Fibroblast of mammary gland (primary cell): ENCODE data around the gene ATXN1.
"Not testable (repeated sequence)": the region's sequence is repeated elsewhere in the genome, so short reads cannot be mapped to it uniquely, and the experiment has no call there.

Experiments
- DNase-seq: peaks from one replicate; pipeline ENCODE4 v3.0.0-alpha.2; 2010; ENCODE audit warnings: low read depth
- H3K4me3 ChIP-seq: 2 replicates; pipeline ENCODE4 v1.5.1; 2011; ENCODE audit warnings: low read depth, mild to moderate bottlenecking, low read length, moderate library complexity; ENCODE audit not compliant: control insufficient read depth
- CTCF ChIP-seq: conservative IDR thresholded peaks from 2 replicates; pipeline ENCODE4 v1.5.1; 2011; ENCODE audit warnings: low read depth, low read length, inconsistent platforms; ENCODE audit not compliant: control insufficient read depth, insufficient read depth

Gene ATXN1

GRCh38 chr6:16396497-16397319 is 364.6 kb downstream of the ATXN1 start:
- TF ChIP-seq CTCF, result no peak
- DNase-seq, result no peak
- H3K4me3 ChIP-seq, result no peak overlapping the region

GRCh38 chr6:16394632-16395031 is 366.6 kb downstream of the ATXN1 start:
- DNase-seq, result no peak
- no peak overlapping the region for H3K4me3 ChIP-seq
- no peak for TF ChIP-seq CTCF

DNA sequence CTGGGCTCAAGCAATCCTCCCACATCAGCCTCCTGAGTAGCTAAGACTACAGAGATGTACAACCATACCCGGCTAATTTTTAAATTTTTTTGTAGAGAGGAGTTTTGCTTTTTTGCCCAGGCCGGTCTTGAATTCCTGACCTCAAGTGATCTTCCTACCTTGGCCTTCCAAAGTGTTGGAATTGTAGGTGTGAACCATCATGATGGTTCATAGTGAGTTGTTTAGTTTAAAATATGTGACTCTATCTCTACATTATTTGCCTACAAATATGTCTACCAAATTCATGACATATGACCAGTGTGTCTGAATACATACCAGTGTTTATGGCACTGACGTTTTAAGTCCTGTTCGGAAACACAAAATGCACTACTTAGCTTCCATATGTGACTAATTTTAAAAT is 367.9 kb downstream of the ATXN1 start:
- H3K4me3 ChIP-seq, result no peak overlapping the region
- no peak for DNase-seq
- TF ChIP-seq CTCF, result no peak

DNA sequence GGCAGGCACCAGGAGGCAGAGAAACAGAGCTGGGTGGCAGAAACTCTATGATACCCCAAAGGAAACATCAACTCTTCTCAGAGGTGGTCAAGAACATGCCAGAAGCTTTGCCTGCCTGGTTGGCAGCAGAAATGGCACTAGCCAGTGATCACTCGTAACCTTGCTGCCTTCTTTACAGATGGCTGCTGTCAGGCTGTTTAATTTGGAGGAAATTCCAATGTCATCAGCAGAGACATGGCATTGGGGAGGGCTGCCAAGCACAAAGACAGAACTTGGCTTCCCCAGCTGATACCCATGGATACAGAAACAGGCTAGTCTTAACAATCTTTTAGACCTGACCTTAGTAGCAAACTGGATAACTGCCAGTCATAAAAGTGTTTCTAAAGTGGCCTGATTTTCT is 369.2 kb downstream of the ATXN1 start:
- TF ChIP-seq CTCF, result no peak
- DNase-seq, result no peak
- H3K4me3 ChIP-seq, result no peak overlapping the region

DNA sequence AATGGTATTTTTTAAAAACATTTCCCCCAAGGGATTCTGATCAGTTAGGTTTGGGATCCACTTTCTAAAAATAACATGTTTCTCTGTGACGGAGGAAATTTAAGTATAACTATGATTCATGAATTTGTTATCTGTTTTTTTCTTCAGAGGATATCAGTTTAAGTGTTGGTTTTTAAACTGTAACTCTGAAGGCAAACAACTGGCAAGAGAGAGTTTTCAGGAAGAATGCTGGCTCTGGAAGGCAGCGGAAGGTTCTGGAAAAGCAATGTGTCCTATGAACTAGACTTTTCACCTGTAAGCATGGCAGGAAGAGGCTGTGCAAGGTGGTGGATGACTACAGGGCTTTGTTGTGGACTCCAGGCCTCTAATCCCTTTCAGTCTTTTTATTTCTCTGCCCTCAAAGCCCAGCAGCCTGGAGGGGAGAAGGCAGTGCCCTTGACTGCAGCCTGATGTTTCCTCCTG is 369.8 kb downstream of the ATXN1 start:
- no peak for DNase-seq
- no peak for TF ChIP-seq CTCF
- H3K4me3 ChIP-seq, result no peak overlapping the region

DNA sequence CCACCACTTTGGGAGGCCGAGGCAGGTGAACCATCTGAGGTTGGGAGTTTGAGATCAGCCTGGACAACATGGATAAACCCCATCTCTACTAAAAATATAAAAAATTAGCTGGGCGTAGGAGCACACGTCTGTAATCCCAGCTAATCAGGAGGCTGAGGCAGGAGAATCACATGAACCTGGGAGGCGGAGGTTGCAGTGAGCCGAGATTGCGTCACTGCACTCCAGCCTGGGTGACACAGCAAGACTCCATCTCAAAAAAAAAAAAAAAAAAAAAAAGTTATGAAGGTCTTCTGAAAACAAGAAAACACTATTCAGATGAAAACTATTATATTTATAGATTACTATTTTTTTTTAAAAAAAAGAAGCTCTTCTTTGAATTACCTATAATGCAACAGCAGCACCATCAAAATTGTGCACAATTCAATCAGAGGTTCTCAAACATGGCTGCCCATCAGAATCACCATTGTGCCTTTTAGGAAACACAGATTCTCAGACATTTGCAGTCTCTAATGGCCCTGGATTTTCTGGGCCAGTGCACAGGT is 370.3 kb downstream of the ATXN1 start:
- H3K4me3 ChIP-seq, DNase-seq: not testable (repeated sequence)

GRCh38 chr6:16389642-16390041 is 371.6 kb downstream of the ATXN1 start:
- no peak for TF ChIP-seq CTCF

More at GRCh38 chr6:16389642-16390041, 371.6 kb downstream of the ATXN1 start:
- H3K4me3 ChIP-seq, result no peak overlapping the region
- DNase-seq, result no peak
